T1000 (cell line): Measurements from ENCODE around the gene NRG2.

Experiments used
- DNase-seq: peaks from one replicate; lab custom pipeline; 2025; ENCODE audit warnings: mixed read lengths; lab: John Stamatoyannopoulos, UW

Gene NRG2

GRCh38 chr5:139855946-139856540 is 187.1 kb downstream of the NRG2 start:
- no peak for DNase-seq

- DNase-seq = no peak
These were observed 187.6 kb downstream of the NRG2 start for GRCh38 chr5:139855451-139855850.

GRCh38 chr5:139854953-139855352 is 188.1 kb downstream of the NRG2 start:
- no peak for DNase-seq

GRCh38 chr5:139854029-139854605 is 189.0 kb downstream of the NRG2 start:
- DNase-seq = no peak

GRCh38 chr5:139852696-139853095 is 190.4 kb downstream of the NRG2 start:
- DNase-seq = no peak

GRCh38 chr5:139851558-139851957 is 191.5 kb downstream of the NRG2 start:
- DNase-seq = no peak

- no peak for DNase-seq
These were observed 192.6 kb downstream of the NRG2 start for GRCh38 chr5:139850423-139851016.

- no peak for DNase-seq
These were observed 193.2 kb downstream of the NRG2 start for GRCh38 chr5:139849942-139850341.

GRCh38 chr5:139849501-139849900 is 193.6 kb downstream of the NRG2 start:
- no peak for DNase-seq

- DNase-seq = no peak
These were observed 194.5 kb downstream of the NRG2 start for GRCh38 chr5:139848508-139849100.

- DNase-seq = no peak
These were observed 195.2 kb downstream of the NRG2 start for GRCh38 chr5:139847790-139848507.

GRCh38 chr5:139847091-139847490 is 196.0 kb downstream of the NRG2 start:
- no peak for DNase-seq

- no peak for DNase-seq
These were observed 197.0 kb downstream of the NRG2 start for GRCh38 chr5:139845846-139846681.

- DNase-seq = no peak
These were observed 198.5 kb downstream of the NRG2 start for GRCh38 chr5:139844472-139845145.

GRCh38 chr5:139843991-139844390 is 199.1 kb downstream of the NRG2 start:
- DNase-seq = no peak

GRCh38 chr5:139842321-139842720 is 200.8 kb downstream of the NRG2 start:
- DNase-seq = no peak

GRCh38 chr5:139841549-139841948 is 201.6 kb downstream of the NRG2 start:
- DNase-seq = no peak

GRCh38 chr5:139839918-139840317 is 203.2 kb downstream of the NRG2 start:
- DNase-seq = no peak

GRCh38 chr5:139839232-139839815 is 203.8 kb downstream of the NRG2 start:
- no peak for DNase-seq

- DNase-seq = no peak
These were observed 204.5 kb downstream of the NRG2 start for GRCh38 chr5:139838381-139839197.
